ENCODE data around the gene ISG15. TPM values are rescaled to one million over a fixed set of nuclear protein-coding genes. Genes with fewer than 3 reads are reported as not detected.

Gene ISG15
- total RNA-seq, 1 donor from 2014 or later, result 97.7 TPM

DNA sequence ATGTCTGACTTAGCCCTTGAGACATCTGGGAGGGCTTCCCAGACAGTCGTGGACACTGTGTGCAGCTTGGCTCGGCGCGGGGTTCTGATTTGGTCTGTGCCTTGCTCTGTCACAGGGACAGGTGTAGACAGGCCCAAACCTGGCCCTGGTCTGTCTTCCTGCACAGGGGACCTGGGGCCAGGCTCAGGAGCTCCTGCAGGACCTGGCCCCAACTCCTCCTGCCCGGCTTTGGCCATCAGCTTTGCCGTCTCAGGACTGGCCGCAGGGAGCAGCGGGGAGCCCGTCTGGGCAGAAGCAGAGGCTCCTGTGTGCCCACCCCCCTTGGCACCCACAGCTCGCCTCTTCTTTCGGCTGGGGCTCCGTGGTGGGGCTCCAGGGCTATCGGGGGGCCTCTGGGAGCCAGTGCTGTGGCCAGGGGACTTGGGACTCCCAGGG is 33.1 kb upstream of the ISG15 start:
- no peak overlapping the region for H3K4me3 ChIP-seq (ENCODE audit: low read depth, low read length)
- H3K36me3 ChIP-seq (ENCODE audit: control insufficient read depth, insufficient read depth, low read length), result no peaks in the 10 kb centered on the region
- peaks cover 40% of the 10 kb centered on the region for H3K27me3 ChIP-seq (ENCODE audit: control insufficient read depth, insufficient read depth, low read length)
- DNase-seq (ENCODE audit: low read depth), result no peak
- TF ChIP-seq CTCF (IDR thresholded peaks at IDR 0.05; ENCODE audit: insufficient read depth, low read length, poor library complexity, severe bottlenecking), result no peak

DNA sequence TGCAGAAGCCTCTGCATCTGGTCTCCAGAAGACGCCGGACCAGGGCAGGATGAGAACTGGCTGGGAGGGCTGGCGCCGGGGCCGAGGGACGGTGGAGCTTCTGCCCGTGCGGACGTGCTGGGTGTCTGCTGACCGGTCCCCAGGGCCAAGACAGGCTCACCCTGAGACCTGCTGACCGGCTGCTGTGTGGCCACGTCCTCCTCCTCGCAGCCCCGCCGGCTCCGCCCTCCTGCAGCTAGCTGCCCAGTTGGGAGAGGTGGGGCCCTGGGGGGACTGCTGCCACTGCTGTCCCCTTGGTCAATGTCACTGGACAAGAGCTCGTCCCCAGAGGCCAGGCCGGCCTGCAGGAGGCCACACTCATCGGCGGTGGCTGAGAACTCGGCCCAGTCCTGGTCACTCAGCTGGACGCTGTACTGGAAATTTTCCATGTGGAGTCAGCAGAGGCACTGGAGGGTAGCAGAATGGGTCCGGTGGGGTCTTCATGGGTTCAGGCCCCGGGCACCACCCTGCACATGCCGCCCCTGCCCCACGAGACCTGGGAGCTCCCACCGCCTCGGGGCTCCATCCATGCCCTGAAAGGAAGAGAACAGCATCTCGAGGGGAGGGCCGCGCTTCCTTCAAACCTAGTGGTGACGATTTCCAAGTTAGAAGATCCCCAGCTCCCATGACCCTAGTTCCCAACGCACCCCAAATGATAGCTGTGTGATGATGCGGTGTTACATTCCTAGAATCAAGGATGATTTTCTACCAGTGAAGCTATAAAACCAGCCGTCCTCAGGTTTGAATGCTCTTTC is 32.5 kb upstream of the ISG15 start:
- Histone ChIP-seq H3K27me3 (ENCODE audit: control insufficient read depth, insufficient read depth, low read length) (peaks cover 44% of the 10 kb centered on the region), H3K36me3 (ENCODE audit: control insufficient read depth, insufficient read depth, low read length) (no peaks in the 10 kb centered on the region), H3K4me3 (ENCODE audit: low read depth, low read length) (no peak overlapping the region)
- no peak for TF ChIP-seq CTCF (IDR thresholded peaks at IDR 0.05; ENCODE audit: insufficient read depth, low read length, poor library complexity, severe bottlenecking)
- DNase-seq (ENCODE audit: low read depth), result no peak

DNA sequence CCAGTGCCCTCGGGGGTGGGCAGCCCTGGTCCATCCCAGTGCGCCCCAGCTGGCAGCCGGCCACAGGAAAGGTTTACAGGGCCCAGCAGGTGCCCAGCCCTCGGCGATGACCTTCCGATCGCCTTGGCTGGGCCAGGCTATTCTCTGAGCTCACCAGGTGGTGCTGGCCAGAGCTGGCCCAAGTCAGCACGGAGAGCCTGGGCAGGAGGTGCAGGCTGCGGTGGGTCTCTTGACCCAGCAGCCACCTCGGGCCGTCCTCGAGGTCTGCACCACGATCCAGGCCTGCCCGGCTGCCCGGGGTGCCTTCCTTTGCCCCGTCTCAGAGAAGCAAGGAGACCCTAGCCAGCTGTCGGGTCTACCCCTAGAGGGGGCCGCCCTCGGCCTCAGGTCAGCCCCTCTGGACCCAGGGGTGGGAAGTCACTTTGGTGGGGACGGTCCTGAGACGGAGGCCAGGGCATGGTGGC is 31.8 kb upstream of the ISG15 start:
- no peak for DNase-seq (ENCODE audit: low read depth)
- Histone ChIP-seq H3K36me3 (ENCODE audit: control insufficient read depth, insufficient read depth, low read length) (no peaks in the 10 kb centered on the region), H3K4me3 (ENCODE audit: low read depth, low read length) (no peak overlapping the region), H3K27me3 (ENCODE audit: control insufficient read depth, insufficient read depth, low read length) (peaks cover 44% of the 10 kb centered on the region)
- TF ChIP-seq CTCF (IDR thresholded peaks at IDR 0.05; ENCODE audit: insufficient read depth, low read length, poor library complexity, severe bottlenecking), result no peak

DNA sequence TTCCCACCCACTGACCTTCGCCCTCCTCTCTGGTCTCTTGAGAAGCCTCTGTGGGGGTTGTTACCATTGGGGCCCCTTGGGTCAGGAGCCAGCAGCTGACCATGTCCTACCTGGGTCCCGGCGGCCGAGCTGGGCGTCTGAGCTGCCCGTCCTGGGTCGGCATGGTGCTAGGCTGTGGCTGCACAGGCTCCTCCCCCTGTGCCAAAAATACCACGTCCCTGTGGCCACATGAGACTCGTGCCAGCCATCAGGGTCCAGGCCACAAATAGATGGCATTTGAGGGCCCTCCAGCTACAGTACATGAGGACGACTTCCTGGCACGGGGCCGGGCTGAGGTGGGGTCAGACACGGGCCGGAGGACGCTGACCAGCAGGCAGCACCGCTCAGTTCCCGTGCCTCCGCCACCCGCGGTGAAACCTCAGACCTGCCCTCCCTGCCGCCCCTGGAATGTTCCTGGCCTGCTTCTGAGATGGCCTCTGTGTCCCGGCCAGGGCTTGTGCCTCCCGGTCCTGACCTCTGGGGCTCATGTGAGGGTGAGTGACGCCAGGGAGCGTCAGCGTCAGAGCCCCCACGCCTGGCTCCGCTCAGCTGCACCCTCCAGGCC is 31.2 kb upstream of the ISG15 start, which contains the start of gene PERM1:
TSS of gene PERM1 (minus strand) at position 139 of the 604 bp plus-strand sequence. CDS start 1,064 bp downstream, outside the sequence.
- no peak within 1 kb of the TSS for H3K4me3 ChIP-seq (ENCODE audit: low read depth, low read length)
- no peak for TF ChIP-seq CTCF (IDR thresholded peaks at IDR 0.05; ENCODE audit: insufficient read depth, low read length, poor library complexity, severe bottlenecking)
- no peak for DNase-seq (ENCODE audit: low read depth)
- no peaks in the 10 kb centered on the region for H3K36me3 ChIP-seq (ENCODE audit: control insufficient read depth, insufficient read depth, low read length)
- H3K27me3 ChIP-seq (ENCODE audit: control insufficient read depth, insufficient read depth, low read length), result peaks cover 44% of the 10 kb centered on the region

GRCh38 chr1:982765-983436 is 30.4 kb upstream of the ISG15 start:
- Histone ChIP-seq H3K27me3 (ENCODE audit: control insufficient read depth, insufficient read depth, low read length) (peaks cover 44% of the 10 kb centered on the region), H3K4me3 (ENCODE audit: low read depth, low read length) (no peak overlapping the region), H3K36me3 (ENCODE audit: control insufficient read depth, insufficient read depth, low read length) (no peaks in the 10 kb centered on the region)
- TF ChIP-seq CTCF (IDR thresholded peaks at IDR 0.05; ENCODE audit: insufficient read depth, low read length, poor library complexity, severe bottlenecking), result no peak
- DNase-seq (ENCODE audit: low read depth), result no peak
